Endothelial cell of umbilical vein (primary cell): ENCODE data around the gene ZNF837. TPM values are rescaled to one million over a fixed set of nuclear protein-coding genes. Genes with fewer than 3 reads are reported as not detected.

Experiments used
- BruUV-seq: library from RNA; stranded (reverse); fragments of 400-500 nt; replicated peaks from 2 replicates; lab custom pipeline; 2021; lab: Mats Ljungman, UMichigan
- CTCF ChIA-PET: fragments of 300-600, 350-600 bp; sonication (Branson Sonifier 250); formaldehyde crosslinking; loops from one replicate; lab custom pipeline; 2021; ENCODE audit warnings: antibody characterized with exemption, inconsistent platforms; lab: Charles Lee
- POLR2A ChIA-PET: fragments of 300-600, 350-600 bp; sonication (Branson Sonifier 250); formaldehyde crosslinking; loops from one replicate; lab custom pipeline; 2021; ENCODE audit warnings: antibody characterized with exemption, inconsistent platforms; lab: Charles Lee
- DNase-seq: peaks from one replicate; pipeline ENCODE4 v3.0.0-alpha.2; 2011; ENCODE audit warnings: low read depth, low spot score
- FAIRE-seq: peaks from 2 replicates; lab custom pipeline; 2011; peaks lifted over from hg19 to GRCh38; lab: Jason Lieb, UNC
- H2AFZ ChIP-seq: 2 replicates; pipeline ENCODE4 v1.6.0; 2012; ENCODE audit warnings: low read depth, low read length, control low read depth, inconsistent platforms
- H3K27ac ChIP-seq: 2 replicates; pipeline ENCODE4 v1.5.1; 2011; ENCODE audit warnings: low read depth, mild to moderate bottlenecking, control low read depth, low read length, moderate library complexity; ENCODE audit not compliant: insufficient read depth
- H3K27me3 ChIP-seq, 2 experiments: 2 replicates each; pipeline versions ENCODE4 v1.6.0 to v1.6.1; 2011; ENCODE audit warnings: low read length in 2 of 2, mixed read lengths in 1 of 2; ENCODE audit not compliant: control insufficient read depth in 2 of 2, insufficient read depth in 2 of 2
- H3K36me3 ChIP-seq, 2 experiments: 2 replicates in 1 of 2; 3 replicates in 1 of 2; pipeline ENCODE4 v1.5.1; 2011; ENCODE audit warnings: low read length in 2 of 2, mild to moderate bottlenecking in 1 of 2, moderate library complexity in 1 of 2; ENCODE audit not compliant: control insufficient read depth in 2 of 2, insufficient read depth in 2 of 2; ENCODE audit errors: extremely low read depth in 1 of 2
- H3K4me1 ChIP-seq: 3 replicates; pipeline ENCODE4 v1.5.1; 2011; ENCODE audit warnings: mild to moderate bottlenecking, low read length; ENCODE audit not compliant: control insufficient read depth, insufficient read depth; ENCODE audit errors: extremely low read depth
- H3K4me2 ChIP-seq: 2 replicates; pipeline ENCODE4 v1.6.1; 2011; ENCODE audit warnings: low read length, control low read depth, mixed read lengths; ENCODE audit not compliant: insufficient read depth
- H3K4me3 ChIP-seq, 3 experiments: fragments of 200-600 bp in 1 of 3; sonication (generic), shearing (Covaris generic) in 1 of 3; replicated peaks in 1 of 3; 2 replicates each; pipeline ENCODE4 v1.5.1; 2011 to 2016; ENCODE audit warnings: control low read depth in 3 of 3, low read length in 3 of 3, mild to moderate bottlenecking in 2 of 3, inconsistent platforms in 1 of 3, low read depth in 1 of 3, moderate library complexity in 1 of 3; ENCODE audit not compliant: insufficient read depth in 1 of 3
- H3K79me2 ChIP-seq: 2 replicates; pipeline ENCODE4 v1.6.0; 2012; ENCODE audit warnings: low read length, inconsistent platforms; ENCODE audit not compliant: control insufficient read depth, insufficient read depth
- H3K9ac ChIP-seq: replicated peaks from 2 replicates; pipeline ENCODE3; 2011; ENCODE audit warnings: low read length, control low read depth; ENCODE audit not compliant: insufficient read depth; ENCODE audit errors: extremely low read depth
- H3K9me1 ChIP-seq: replicated peaks from 3 replicates; pipeline ENCODE4 v1.6.0; 2011; ENCODE audit warnings: mild to moderate bottlenecking, low read length; ENCODE audit not compliant: control insufficient read depth, insufficient read depth; ENCODE audit errors: extremely low read depth
- H3K9me3 ChIP-seq: replicated peaks from 2 replicates; pipeline ENCODE4 v1.5.1; 2012; ENCODE audit warnings: low read length, inconsistent platforms; ENCODE audit not compliant: control insufficient read depth, insufficient read depth
- H4K20me1 ChIP-seq: replicated peaks from 2 replicates; pipeline ENCODE3; 2011; ENCODE audit warnings: mild to moderate bottlenecking, low read length; ENCODE audit not compliant: control insufficient read depth, insufficient read depth; ENCODE audit errors: extremely low read depth
- EZH2 ChIP-seq: IDR thresholded peaks from 2 replicates; pipeline ENCODE4 v1.6.1; 2012; ENCODE audit warnings: borderline replicate concordance, low read depth, mild to moderate bottlenecking, moderate library complexity, low read length, inconsistent platforms; ENCODE audit not compliant: severe bottlenecking
- FOS ChIP-seq: IDR thresholded peaks from 2 replicates; pipeline ENCODE4 v1.6.1; 2011; ENCODE audit warnings: mild to moderate bottlenecking, low read length, moderate library complexity, borderline replicate concordance; ENCODE audit not compliant: insufficient read depth
- GATA2 ChIP-seq: IDR thresholded peaks from 2 replicates; pipeline ENCODE4 v1.7.0; 2011; ENCODE audit warnings: low read depth, mild to moderate bottlenecking, moderate library complexity, mixed read lengths, low read length; ENCODE audit not compliant: insufficient read length, insufficient read depth
- JUN ChIP-seq: IDR thresholded peaks from 2 replicates; pipeline ENCODE4 v1.6.1; 2011; ENCODE audit warnings: borderline replicate concordance, low read depth; ENCODE audit not compliant: insufficient read length, insufficient read depth
- MAX ChIP-seq: IDR thresholded peaks from 2 replicates; pipeline ENCODE4 v1.6.1; 2011; ENCODE audit not compliant: insufficient read depth, insufficient read length
- MYC ChIP-seq: IDR thresholded peaks from one replicate; pipeline ENCODE4 v1.6.1; 2011; ENCODE audit warnings: mild to moderate bottlenecking, low read depth, low read length
- dilution Hi-C: fragments of 300-500 bp; cut with MboI; formaldehyde crosslinking; loops from one replicate; pipeline ENCODE4 v1.15.0; 2019; ENCODE audit warnings: low sequenced_read_pairs; ENCODE audit not compliant: extremely low pct_ligation_motif_present
- intact Hi-C: fragments of 100-400 bp; cut with micrococcal nuclease; formaldehyde crosslinking; loops from one replicate; pipeline ENCODE4 v1.10.0; 2022
- polyA plus RNA-seq, 4 experiments: library from polyadenylated mRNA; depleted of rRNA in 3 of 4; stranded (reverse) in 3 of 4; unstranded in 1 of 4; fragments of >200 nt; gene quantifications; 2 replicates each; pipeline versions ENCODE4 v1.2.1 to v1.2.3, GENCODE V29; 2011 to 2012; ENCODE audit warnings: missing spikeins in 1 of 4
- total RNA-seq: library from RNA; stranded (reverse); gene quantifications from 2 replicates; pipeline ENCODE4 v1.2.3, GENCODE V29; 2021
- TF ChIP-seq, protein P1 (sequence below), 2 donors: IDR thresholded peaks; 1 replicate in 1 of 2; 2 replicates in 1 of 2; pipeline ENCODE4 v1.5.1; 2011; ENCODE audit warnings: low read length in 2 of 2, mild to moderate bottlenecking in 2 of 2, moderate library complexity in 2 of 2, control low read depth in 1 of 2, inconsistent platforms in 1 of 2, low read depth in 1 of 2; ENCODE audit not compliant: insufficient read depth in 1 of 2; ENCODE audit errors: extremely low read depth in 1 of 2

Gene ZNF837
- total and polyA plus RNA-seq, 2 donors (not counting 3 experiments of a cell fraction or from before 2014, with no cell fraction given), result 1.4 to 1.6 TPM

DNA sequence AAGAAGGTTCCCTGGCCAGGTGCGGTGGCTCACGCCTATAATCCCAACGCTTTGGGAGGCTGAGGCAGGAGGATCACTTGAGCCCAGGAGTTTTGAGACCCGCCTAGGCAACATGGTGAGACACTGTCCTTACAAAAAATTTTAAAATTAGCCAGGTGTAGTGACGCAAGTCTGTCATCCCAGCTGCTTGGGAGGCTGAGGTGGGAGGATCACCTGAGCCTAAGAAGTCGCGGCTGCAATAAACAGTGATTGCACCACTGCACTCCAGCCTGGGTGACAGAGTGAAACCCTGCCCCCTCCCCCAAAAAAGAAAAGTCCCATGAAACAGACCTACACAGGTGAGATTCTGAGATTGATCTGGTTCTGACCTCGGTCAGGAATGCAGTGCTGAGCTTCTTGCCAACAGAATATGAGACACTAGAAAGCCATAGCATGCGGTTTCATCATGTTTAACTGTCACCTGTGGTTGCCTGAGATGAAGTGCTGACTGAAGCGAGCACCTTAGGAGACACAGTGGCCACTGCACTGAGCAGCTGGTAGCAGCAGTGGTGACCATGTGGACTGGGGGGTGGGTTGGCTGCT lies 25.5 kb downstream of the ZNF837 start:
- no peak overlapping the region for H3K27ac ChIP-seq
- H3K27me3 ChIP-seq, result peaks cover 31% of the 10 kb centered on the region in 2 experiments
- no peaks in the 10 kb centered on the region for H4K20me1 ChIP-seq
- POLR2A ChIA-PET, result no interaction called here
- H3K36me3 ChIP-seq, result no peaks in the 10 kb centered on the region
- no peak for DNase-seq
- TF ChIP-seq FOS, result no peak
- H3K4me3 ChIP-seq, result no peak overlapping the region
- no peak overlapping the region for H3K9ac ChIP-seq
- FAIRE-seq, result no peak
- H2AFZ ChIP-seq, result no peak overlapping the region
- no peak overlapping the region for H3K4me2 ChIP-seq
- CTCF ChIA-PET, result interaction anchor here (0.9 kb wide), 1 partner anchor 16 kb away, joined by 3 read pairs; no protein-coding TSS in a partner anchor
- BruUV-seq, result no TSS peak
- H3K9me1 ChIP-seq, result no peaks in the 10 kb centered on the region
- peaks cover 5% of the 10 kb centered on the region for H3K4me1 ChIP-seq
- H3K79me2 ChIP-seq, result no peaks in the 10 kb centered on the region
- intact Hi-C loops (no loop called here), dilution Hi-C loops (no loop called here)
- H3K9me3 ChIP-seq, result no peaks in the 10 kb centered on the region

- no peak overlapping the region for H3K27ac ChIP-seq
- no peak for FAIRE-seq
- no peaks in the 10 kb centered on the region for H3K36me3 ChIP-seq
- TF ChIP-seq MYC (no peak), MAX (no peak), EZH2 (no peak), JUN (no peak), GATA2 (no peak)
- TF ChIP-seq, protein P1, sequence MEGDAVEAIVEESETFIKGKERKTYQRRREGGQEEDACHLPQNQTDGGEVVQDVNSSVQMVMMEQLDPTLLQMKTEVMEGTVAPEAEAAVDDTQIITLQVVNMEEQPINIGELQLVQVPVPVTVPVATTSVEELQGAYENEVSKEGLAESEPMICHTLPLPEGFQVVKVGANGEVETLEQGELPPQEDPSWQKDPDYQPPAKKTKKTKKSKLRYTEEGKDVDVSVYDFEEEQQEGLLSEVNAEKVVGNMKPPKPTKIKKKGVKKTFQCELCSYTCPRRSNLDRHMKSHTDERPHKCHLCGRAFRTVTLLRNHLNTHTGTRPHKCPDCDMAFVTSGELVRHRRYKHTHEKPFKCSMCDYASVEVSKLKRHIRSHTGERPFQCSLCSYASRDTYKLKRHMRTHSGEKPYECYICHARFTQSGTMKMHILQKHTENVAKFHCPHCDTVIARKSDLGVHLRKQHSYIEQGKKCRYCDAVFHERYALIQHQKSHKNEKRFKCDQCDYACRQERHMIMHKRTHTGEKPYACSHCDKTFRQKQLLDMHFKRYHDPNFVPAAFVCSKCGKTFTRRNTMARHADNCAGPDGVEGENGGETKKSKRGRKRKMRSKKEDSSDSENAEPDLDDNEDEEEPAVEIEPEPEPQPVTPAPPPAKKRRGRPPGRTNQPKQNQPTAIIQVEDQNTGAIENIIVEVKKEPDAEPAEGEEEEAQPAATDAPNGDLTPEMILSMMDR (IDR thresholded peaks at IDR 0.05; ENCODE audit: extremely low read depth in 1 of 2, insufficient read depth in 1 of 2, low read depth in 1 of 2, low read length in 2 of 2), result no peak
- no peak for DNase-seq
- H3K4me2 ChIP-seq, result no peak overlapping the region
- no peaks in the 10 kb centered on the region for H3K79me2 ChIP-seq
- H3K4me1 ChIP-seq, result peaks cover 10% of the 10 kb centered on the region
- no TSS peak for BruUV-seq
- H2AFZ ChIP-seq, result no peak overlapping the region
- H3K9me1 ChIP-seq, result no peaks in the 10 kb centered on the region
- intact Hi-C loops, result no loop called here
- no peak overlapping the region for H3K4me3 ChIP-seq
- H4K20me1 ChIP-seq, result no peaks in the 10 kb centered on the region
- ChIA-PET CTCF (no interaction called here), POLR2A (no interaction called here)
- peaks cover 33 to 39% of the 10 kb centered on the region in 2 experiments for H3K27me3 ChIP-seq
- H3K9me3 ChIP-seq, result no peaks in the 10 kb centered on the region
- dilution Hi-C loops, result no loop called here
- H3K9ac ChIP-seq, result no peak overlapping the region
Measured at GRCh38 chr19:58354478-58355030, 26.3 kb downstream of the ZNF837 start.
